ENCODE data around the gene CNDP2. TPM values are rescaled to one million over a fixed set of nuclear protein-coding genes. Genes with fewer than 3 reads are reported as not detected.
A peak's percentile ranks its signal among the peaks of the same experiment; 100 is the strongest.

The CNDP2 gene
- 100 to 1,000 TPM; 125 to 133 TPM for total RNA-seq

DNA sequence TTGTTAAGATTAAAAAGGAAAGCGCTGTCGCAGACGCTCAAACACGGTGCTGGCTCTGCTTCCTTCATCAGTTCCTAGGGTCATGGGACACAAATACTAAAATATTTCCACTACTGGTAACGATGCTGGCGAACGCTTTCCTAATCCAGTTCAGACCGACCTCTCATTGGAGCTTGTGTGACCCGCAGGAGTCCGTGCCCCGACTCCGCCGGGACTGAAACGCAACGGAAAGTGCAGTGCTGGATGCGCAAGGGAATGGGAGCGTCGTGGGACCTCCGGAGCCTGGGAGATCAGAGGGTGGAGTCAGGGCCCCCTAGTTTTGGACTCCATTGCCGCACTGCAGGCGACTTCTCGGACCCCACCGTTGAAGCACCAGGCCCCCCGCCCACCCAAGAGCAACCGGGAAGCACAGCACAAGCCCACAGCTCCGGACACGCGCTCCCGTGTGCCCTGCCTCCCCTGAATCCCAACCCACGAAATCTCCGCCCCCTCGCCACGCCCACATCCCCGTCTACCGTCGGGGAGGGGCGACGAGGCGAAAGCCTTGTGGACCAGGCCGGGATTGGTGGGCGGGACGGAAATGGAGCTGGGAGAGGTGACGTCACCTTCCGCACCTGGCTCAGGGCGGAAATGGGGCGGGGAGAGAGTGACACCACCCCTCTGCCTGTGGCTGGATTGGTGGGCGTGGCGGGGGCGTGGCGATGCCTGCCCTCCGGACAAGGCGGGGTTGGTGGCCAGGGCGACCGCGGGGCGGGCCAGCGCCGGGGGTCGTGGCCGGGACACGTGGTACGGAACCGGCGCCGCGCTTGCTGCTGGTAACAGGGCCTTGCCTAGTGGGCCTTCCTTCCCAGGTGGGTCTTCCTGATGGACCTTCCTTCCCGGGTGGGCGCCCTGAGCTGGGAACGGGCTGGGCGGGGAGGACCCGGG lies at the start of gene CNDP2:
TSS of gene CNDP2 (plus strand) at position 783 of the 927 bp plus-strand sequence. CDS start 3,611 bp downstream, outside the sequence.
- ATAC-seq = peak; percentile 72 to 83
- H3K27ac Mint-ChIP-seq = peak within 1 kb of the TSS; percentile 86 to 96
- no peaks in the 10 kb centered on the region for H3K9me3 Mint-ChIP-seq

DNA sequence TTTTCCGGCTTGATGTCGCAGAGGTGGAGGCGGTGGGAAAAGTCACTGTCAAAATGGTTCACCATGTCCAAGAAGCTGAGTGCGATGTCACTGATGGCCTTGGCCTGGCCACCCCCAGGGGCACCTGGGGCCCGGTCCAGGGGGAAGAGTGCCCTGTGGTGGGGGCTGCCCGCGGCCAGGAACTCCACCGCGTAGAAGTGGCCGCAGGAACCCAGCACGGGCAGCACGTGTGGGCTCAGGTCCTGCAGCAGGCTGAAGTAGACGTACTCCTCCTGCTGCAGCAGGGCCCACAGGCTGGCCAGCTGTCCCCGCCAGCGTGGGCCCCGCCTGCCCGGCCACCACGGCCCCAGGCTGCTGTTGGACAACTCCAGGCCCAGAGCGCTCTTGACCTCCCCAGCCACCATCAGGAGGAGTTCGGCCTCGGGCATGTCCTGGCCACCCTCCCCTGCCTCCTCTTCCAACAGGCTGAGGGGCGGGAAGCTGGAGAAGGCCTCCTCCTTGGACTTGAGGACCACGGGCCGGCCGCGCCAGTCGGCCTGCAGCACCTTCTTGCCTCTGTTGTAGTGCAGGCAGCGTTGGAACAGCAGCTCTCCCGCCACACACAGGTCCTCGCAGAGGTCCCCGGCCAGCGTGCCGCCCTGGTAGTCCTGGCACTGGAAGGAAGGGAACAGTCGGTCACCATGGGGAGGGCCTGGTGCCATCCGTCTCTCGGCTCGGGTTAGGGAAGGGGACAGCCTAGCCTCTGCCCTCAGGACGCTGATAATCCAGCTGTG lies 49.3 kb upstream of the CNDP2 start:
- DNase-seq (ENCODE audit: low spot score in 2 of 2) = no peak
- H3K9me3 Mint-ChIP-seq = no peaks in the 10 kb centered on the region
- no peak for ATAC-seq
- no peak overlapping the region for H3K27ac Mint-ChIP-seq
- H3K36me3 Mint-ChIP-seq = no peaks in the 10 kb centered on the region

More for the DNA sequence above, at the start of gene CNDP2:
- peak; percentile 99 to 100 for DNase-seq (ENCODE audit: low spot score in 2 of 2)
- H3K36me3 Mint-ChIP-seq = peaks cover 12 to 23% of the 10 kb centered on the region in 2 donors

DNA sequence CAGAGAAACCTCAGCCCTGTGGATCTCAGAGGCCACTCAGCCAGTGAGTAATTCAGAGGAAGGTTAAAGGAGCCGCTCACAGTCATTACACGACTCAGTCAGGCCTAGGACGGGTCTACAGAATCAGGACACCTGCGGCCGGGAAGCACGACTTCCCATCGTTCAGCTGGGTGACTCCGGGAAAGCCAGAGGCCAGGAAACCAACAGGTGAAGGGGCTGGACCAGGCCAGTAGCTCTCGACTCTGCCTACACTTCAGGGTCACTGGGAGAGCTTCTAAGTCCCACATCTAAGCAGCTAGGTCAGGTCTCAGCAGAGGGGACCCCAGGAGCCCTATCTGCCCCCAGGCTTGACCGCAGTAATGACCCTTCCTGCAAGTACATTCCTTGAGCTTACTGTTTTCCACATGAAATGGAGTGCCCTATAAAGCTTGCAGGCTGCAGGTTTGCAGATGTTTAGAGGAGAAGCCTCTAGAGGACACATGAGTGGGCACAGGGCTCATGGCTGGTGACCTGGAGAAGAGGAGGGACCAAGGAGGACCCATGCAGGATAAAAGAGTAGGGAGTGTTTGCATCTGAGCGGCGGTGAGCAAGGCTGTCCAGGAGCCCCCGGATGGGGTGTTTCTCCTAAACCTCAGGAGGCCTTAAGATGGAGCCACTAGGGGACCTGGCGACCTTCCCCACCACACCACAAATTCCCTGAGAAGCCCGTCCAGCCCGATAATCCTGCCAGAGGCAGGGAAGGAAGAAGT lies 48.6 kb upstream of the CNDP2 start:
- ATAC-seq = no peak
- no peak for DNase-seq (ENCODE audit: low spot score in 2 of 2)
- no peaks in the 10 kb centered on the region for H3K9me3 Mint-ChIP-seq
- H3K36me3 Mint-ChIP-seq = no peaks in the 10 kb centered on the region
- no peak overlapping the region for H3K27ac Mint-ChIP-seq

DNA sequence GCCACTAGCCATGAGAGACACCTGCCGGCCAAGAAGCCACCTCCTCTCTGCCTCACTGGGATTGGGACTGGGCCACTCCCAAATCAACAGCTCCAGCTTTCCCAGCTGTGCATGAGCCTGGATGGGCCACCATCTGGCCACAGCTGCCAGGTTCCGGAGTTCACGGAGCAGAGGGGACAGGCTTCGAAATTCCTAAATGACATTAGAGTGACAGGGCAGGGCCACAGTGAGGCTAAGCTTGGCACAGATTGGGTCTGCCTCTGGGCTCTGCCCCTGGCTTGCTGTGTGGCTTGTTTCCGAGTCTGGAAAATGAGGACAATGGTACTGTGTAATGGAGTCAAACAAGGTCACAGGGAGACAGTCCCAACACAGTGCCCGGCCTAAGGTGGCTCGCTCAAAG lies 45.5 kb upstream of the CNDP2 start:
- peak overlapping the region in 1 of 2 donors; percentile 48 for H3K27ac Mint-ChIP-seq
- no peaks in the 10 kb centered on the region for H3K9me3 Mint-ChIP-seq
- no peaks in the 10 kb centered on the region for H3K36me3 Mint-ChIP-seq
- no peak for DNase-seq (ENCODE audit: low spot score in 2 of 2)
- ATAC-seq = no peak

DNA sequence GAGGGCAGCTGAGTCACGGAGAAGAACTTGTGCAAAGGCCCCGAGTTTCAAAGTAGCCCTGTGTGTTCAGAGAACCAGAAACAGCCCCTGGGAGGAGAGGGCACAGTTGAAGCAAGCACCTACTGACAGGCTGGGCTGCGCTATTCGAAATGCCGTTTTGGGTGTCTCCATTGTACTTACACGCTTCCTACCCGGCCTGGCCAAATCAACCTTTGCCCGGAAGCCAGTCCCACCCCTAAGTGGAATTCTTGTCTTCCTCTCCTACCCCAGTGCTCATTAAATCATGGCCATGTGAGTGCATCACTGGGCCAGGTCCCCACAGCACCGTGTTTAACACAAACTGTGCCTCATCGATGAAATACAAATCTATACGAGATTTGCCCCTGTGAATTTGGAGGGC lies 45.0 kb upstream of the CNDP2 start:
- no peaks in the 10 kb centered on the region for H3K36me3 Mint-ChIP-seq
- peak overlapping the region in 1 of 2 donors; percentile 48 for H3K27ac Mint-ChIP-seq
- ATAC-seq (no peak), DNase-seq (ENCODE audit: low spot score in 2 of 2) (no peak)
- H3K9me3 Mint-ChIP-seq = no peaks in the 10 kb centered on the region

DNA sequence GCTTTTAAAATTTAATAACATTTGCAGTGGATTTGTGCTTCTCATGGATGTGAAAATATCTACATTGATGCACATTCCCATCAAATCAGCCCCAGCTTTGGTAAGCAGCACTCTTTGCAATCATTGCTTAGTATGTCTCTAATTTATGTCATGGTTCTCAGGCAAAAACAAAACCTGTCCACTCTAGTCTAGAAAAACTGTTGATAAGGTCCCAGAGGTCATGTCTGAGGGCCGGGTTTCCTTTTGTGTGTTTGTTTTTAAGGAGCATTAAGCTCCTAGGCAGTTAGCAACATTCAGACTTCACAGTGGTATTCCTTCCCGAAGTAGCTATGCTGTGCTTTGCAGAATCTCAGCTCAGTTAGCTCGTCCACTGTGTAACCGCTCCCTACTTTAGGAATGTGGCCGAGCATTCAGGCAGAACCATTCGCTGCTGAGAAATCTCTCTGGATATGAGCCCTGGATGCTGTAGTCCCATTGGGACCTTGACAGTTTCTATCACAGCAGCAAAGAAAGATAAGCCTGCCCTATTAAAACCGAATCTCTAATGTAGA lies 43.1 kb upstream of the CNDP2 start:
- DNase-seq (ENCODE audit: low spot score in 2 of 2) (no peak), ATAC-seq (no peak)
- Mint-ChIP-seq H3K9me3 (no peaks in the 10 kb centered on the region), H3K27ac (no peak overlapping the region), H3K36me3 (no peaks in the 10 kb centered on the region)

DNA sequence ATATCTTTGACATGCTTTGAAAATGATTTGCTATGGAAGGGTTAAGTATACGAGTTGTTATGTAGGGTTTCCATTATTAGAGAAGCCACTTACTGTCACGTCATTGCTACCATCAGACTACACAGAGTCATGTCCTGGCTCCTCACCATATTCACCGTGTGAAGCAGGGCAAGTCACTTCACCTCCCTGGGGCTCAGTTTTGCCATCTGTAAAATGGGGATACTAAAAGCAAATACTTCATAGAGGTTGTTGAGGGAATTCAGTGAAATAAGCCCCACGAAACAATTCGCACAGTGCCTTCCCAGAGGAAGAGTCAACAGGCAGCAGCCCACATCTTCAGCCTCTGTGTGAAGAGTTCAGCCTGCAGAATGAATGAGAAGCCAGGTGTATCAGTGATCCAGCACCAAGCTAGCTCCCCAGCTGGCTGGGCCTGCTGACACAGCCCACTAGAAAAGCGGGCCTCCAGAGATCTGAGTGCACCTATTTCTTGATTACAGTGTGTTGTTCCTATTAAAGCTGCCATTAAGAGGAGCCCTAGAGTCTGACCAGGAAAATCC lies 42.4 kb upstream of the CNDP2 start:
- ATAC-seq (no peak), DNase-seq (ENCODE audit: low spot score in 2 of 2) (no peak)
- Mint-ChIP-seq H3K9me3 (no peaks in the 10 kb centered on the region), H3K36me3 (no peaks in the 10 kb centered on the region), H3K27ac (no peak overlapping the region)

DNA sequence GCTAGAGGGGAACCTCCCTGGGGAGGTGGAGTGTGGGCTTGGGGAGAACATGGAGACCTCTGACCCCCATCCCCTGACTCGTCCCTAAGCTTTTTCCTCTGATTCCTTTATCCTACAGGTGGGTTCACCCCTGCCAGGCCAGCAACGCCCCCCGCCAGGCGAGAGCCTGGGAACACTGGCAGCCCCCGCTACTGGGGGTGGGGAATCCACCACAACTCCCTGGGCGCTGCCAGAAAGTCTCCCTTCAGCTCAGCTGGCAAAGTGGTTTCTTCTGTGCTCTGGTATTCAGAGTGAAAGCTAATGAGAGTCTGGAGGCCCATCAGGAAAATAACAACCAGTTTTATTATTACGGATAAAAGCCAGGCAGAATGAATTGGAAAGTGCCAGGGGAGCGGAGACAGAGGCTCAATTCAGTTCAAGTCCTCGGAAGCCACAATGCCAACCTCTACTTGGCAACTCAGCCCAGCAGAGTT lies 41.8 kb upstream of the CNDP2 start:
- H3K9me3 Mint-ChIP-seq = no peaks in the 10 kb centered on the region
- H3K36me3 Mint-ChIP-seq = no peaks in the 10 kb centered on the region
- DNase-seq (ENCODE audit: low spot score in 2 of 2) = no peak
- no peak overlapping the region for H3K27ac Mint-ChIP-seq
- no peak for ATAC-seq

DNA sequence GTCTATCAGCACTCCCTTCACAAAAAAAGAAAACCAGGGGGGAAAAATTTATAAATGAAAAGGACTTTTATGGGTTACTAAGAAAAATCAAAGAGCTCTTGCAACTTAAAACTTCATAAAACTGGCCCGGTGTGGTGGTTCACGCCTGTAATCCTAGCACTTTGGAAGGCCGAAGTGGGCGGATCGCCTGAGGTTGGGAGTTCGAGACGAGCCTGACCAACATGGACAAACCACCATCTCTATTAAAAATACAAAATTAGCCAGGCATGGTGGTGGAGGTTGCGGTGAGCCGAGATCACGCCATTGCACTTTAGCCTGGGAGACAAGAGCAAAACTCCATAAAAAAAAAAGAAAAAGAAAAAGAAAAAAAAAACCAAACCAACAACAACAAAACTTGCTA lies 40.8 kb upstream of the CNDP2 start:
- no peak overlapping the region for H3K27ac Mint-ChIP-seq
- no peak for ATAC-seq
- H3K36me3 Mint-ChIP-seq = no peaks in the 10 kb centered on the region
- H3K9me3 Mint-ChIP-seq = no peaks in the 10 kb centered on the region
- DNase-seq (ENCODE audit: low spot score in 2 of 2) = no peak

DNA sequence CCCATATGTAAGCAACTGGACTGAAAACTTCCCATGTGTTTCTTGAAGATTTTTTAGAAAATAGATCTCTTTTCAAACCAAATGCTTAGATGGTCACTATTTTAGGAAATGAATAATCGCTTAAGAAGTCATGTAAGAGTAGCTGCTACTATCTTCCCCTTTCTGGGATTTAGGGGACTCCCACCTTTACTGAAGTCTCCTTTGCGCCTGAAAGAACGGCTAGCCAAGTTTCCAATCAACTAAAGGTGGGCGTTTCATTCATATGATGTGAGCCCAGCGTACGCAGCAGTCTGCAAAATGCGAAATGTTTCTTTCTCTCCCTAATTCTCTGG lies 40.2 kb upstream of the CNDP2 start:
- no peaks in the 10 kb centered on the region for H3K9me3 Mint-ChIP-seq
- DNase-seq (ENCODE audit: low spot score in 2 of 2) (no peak), ATAC-seq (no peak)
- no peaks in the 10 kb centered on the region for H3K36me3 Mint-ChIP-seq
- no peak overlapping the region for H3K27ac Mint-ChIP-seq

DNA sequence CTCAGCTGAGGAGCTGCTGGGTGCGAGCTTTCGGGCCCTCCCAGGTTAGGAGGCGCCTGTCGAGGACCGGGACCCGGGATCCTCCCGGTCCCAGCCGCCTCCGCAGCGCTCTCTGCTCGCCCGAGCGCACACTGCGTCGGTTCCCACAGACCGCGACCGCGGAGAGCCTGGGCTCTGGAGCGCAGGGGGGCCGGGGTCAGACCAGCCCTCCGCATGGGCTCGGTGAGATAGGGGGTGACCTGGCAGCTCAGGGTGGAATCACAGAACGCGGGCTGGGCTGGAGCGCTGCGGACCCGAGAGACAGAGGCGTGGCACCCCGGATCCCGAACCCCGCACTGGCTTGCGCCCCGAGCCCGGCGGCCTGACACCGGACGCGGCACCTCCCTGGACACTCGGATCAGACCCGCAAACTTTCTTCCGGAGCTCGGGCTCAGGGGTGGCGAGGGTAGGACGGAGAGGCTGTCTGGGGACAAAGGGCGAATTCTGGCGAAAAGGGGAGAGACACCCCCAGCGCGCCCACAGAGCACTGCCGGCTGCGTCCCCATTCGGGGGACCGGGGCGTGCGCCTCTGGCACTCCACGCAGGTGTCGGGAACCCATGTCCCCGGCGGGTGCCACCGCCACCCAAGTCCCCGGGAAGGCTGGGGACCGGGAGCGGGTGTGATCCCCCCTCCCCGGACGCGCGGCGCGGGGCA lies 39.7 kb upstream of the CNDP2 start:
- DNase-seq (ENCODE audit: low spot score in 2 of 2) (peak in 1 of 2 donors; percentile 11), ATAC-seq (peak in 1 of 2 donors; percentile 49)
- H3K36me3 Mint-ChIP-seq = no peaks in the 10 kb centered on the region
- no peak overlapping the region for H3K27ac Mint-ChIP-seq
- no peaks in the 10 kb centered on the region for H3K9me3 Mint-ChIP-seq

DNA sequence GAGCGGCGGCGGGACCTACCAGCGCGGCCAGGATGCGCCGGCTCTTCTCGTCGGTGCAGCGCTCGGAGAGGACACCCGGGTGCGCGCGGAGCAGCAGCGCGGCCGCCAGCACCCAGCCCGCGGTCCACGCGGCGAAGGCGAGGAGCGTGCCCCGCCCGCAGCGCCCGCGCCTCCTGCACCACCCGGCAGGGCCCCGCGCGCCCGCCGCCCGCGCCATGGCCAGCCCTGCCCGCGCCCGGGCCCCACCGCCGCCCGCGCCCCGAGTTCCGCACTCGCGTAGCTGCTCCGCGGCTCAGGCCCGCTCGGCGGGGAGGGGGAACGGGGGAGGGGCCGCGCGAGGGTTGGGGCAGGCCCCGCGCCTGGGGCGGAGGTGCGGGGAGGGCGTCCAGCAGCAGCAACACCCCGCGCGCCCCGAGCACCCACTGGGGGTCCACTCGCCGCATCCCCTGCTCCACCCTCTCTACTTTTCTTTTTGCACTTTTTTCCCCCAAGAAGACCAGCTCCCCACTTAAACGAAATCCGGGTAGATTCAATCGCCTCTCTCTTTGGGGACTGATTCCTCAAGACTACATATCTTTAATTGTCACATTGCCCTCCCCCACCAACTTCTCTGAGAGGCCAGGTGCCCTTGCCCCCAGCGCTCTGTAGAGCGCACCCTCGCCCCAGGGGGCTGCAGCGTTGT lies 39.0 kb upstream of the CNDP2 start, which contains the start of gene DIPK1C:
TSS of gene DIPK1C (minus strand) at position 266 of the 682 bp plus-strand sequence. CDS start at position 217, 49 bp downstream.
- Mint-ChIP-seq H3K36me3 (no peaks in the 10 kb centered on the region), H3K27ac (no peak within 1 kb of the TSS), H3K9me3 (no peaks in the 10 kb centered on the region)
- ATAC-seq (peak in 1 of 2 donors; percentile 60), DNase-seq (ENCODE audit: low spot score in 2 of 2) (peak in 1 of 2 donors; percentile 11)

DNA sequence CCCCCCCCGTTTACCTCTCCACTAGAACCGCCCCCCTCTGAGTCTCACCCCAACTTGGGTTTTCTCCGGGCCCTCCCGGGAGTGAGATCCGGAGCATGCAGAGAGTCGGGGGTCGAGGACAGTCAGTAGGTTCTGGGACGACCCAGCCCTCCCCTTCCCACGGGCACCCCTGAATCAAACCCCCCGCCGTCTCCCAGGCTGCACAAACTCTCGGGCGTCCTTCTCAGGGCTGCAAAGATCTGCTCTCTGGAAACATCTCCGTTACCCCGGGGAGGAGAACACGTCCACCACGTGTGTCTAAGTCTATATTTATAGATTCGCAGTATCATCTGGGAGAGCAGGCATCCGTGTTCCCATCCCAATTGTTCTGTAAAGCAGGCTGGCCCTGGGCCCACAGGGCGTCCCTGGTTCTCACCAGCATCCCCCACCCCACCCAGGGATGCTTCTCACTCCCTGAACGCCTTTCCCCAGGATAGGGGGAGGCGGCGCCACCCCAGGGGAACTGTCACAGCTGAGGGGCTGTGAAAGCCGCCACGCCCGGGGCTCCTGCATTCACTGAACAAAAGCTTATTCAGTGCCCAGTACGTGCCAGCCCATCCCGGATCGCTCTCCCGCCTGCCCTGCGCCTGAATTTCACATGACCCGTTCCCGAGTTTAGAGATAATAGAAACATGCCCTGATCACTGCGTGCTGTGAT lies 38.3 kb upstream of the CNDP2 start:
- H3K36me3 Mint-ChIP-seq = no peaks in the 10 kb centered on the region
- H3K9me3 Mint-ChIP-seq = no peaks in the 10 kb centered on the region
- DNase-seq (ENCODE audit: low spot score in 2 of 2) = no peak
- no peak overlapping the region for H3K27ac Mint-ChIP-seq
- ATAC-seq = no peak

DNA sequence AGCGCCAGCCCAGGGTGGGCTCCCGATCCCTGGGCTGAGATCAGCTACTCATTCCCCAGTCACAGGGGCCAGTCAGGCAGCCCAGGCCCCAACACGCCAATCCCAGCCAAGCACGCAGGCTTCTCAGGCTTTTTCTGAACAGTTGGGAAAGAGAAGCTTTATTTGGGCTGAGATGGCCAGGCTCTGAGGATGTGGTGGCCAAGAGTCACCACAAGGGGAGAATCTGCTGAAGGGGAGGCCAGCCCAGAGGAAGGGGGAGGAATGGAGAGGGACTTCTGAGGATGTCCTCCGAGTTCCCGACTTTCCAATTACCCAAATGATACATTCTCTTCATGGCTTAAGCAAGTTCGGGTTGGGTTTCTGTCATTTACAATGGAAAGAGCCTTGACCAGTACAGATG lies 36.3 kb upstream of the CNDP2 start:
- no peak for ATAC-seq
- Mint-ChIP-seq H3K27ac (peak overlapping the region in 1 of 2 donors; percentile 74), H3K36me3 (no peaks in the 10 kb centered on the region), H3K9me3 (no peaks in the 10 kb centered on the region)
- DNase-seq (ENCODE audit: low spot score in 2 of 2) = no peak

DNA sequence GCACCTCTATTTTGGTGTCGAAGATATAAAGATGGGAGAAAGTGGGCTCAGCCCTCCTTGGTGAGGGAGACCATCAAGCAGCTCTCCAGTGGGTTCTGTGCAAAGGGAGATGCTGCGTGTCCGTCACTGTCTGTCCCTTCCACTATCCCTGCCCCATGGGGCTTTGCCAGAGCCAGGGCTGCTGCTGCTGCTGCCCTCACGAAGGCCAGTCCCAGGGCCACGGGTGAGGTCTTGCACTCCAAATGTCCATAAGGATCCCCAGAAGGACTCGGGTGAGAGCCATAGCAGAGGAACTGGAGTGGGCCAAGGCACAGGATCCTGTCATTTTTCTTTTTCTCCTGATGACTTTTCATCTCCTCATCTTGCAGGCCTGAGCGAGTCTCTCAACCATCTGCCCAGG lies 35.3 kb upstream of the CNDP2 start:
- no peaks in the 10 kb centered on the region for H3K9me3 Mint-ChIP-seq
- no peak for ATAC-seq
- H3K27ac Mint-ChIP-seq = no peak overlapping the region
- H3K36me3 Mint-ChIP-seq = no peaks in the 10 kb centered on the region
- no peak for DNase-seq (ENCODE audit: low spot score in 2 of 2)
